Upper lobe of left lung (tissue), 4 donors: Measurements from ENCODE around the gene GRID1.

Source experiments
- POLR2A ChIP-seq, 4 donors: fragments of 450-650 bp; IDR thresholded peaks; one replicate each; pipeline ENCODE4 v1.5.1; 2016 to 2017; ENCODE audit warnings: antibody characterized with exemption in 4 of 4, mild to moderate bottlenecking in 2 of 4
- POLR2AphosphoS5 ChIP-seq, 2 donors: sonication (generic); formaldehyde crosslinking; IDR thresholded peaks; one replicate each; pipeline ENCODE4 v1.5.1; 2017; ENCODE audit warnings: antibody characterized with exemption in 2 of 2
- TF ChIP-seq, protein P1 (sequence below), 6 experiments: fragments of 450-650 bp in 4 of 6; fragments of 200-600 bp in 2 of 6; sonication (generic) in 2 of 6; IDR thresholded peaks; one replicate each; pipeline ENCODE4 v1.5.1; 2016 to 2019; ENCODE audit warnings: antibody characterized with exemption in 6 of 6

DNA sequence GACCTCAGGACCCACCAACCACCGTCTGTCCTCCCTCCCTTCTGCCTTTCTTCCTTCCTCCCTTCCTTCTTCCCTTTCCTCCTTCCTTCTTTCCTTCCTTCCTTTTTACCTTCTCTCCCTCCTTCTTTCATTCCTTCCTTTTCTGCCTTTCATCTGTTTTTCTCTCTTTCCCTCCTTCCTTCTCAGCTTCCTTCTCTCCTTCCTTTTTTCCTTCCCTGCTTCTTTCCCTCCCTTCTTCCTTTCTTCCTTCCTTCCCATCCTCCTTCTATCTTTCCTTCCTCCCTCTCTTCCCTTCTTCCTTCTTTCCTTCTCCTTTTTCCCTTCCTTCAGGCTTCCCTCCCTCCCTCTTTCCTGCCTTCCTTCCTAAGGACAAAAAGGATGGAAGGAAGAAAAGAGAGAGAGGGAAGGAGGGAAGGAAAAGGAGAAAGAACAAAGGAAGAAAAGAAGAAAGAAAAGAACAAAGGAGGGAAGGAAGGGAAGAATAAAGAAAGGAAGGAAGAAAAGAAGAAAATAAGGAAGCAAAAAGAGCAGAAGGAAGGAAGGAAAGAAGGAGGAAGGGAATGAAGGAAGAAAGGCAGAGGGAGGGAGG, 405.0 kb downstream of the GRID1 start:
- TF ChIP-seq, protein P1, sequence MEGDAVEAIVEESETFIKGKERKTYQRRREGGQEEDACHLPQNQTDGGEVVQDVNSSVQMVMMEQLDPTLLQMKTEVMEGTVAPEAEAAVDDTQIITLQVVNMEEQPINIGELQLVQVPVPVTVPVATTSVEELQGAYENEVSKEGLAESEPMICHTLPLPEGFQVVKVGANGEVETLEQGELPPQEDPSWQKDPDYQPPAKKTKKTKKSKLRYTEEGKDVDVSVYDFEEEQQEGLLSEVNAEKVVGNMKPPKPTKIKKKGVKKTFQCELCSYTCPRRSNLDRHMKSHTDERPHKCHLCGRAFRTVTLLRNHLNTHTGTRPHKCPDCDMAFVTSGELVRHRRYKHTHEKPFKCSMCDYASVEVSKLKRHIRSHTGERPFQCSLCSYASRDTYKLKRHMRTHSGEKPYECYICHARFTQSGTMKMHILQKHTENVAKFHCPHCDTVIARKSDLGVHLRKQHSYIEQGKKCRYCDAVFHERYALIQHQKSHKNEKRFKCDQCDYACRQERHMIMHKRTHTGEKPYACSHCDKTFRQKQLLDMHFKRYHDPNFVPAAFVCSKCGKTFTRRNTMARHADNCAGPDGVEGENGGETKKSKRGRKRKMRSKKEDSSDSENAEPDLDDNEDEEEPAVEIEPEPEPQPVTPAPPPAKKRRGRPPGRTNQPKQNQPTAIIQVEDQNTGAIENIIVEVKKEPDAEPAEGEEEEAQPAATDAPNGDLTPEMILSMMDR (IDR thresholded peaks at IDR 0.05): no peak
- TF ChIP-seq POLR2AphosphoS5 (IDR thresholded peaks at IDR 0.05): no peak
- TF ChIP-seq POLR2A (IDR thresholded peaks at IDR 0.05): no peak
